Skeletal muscle tissue (tissue), 4 donors: Measurements from ENCODE around the gene PON2. TPM values are rescaled to one million over a fixed set of nuclear protein-coding genes. Genes with fewer than 3 reads are reported as not detected.

Source experiments
- H3K27ac ChIP-seq: one replicate; pipeline ENCODE4 v1.7.0; 2013; ENCODE audit warnings: mild to moderate bottlenecking, low read depth, low read length, inconsistent platforms
- H3K27me3 ChIP-seq, 3 donors: one replicate each; pipeline ENCODE4 v1.7.0; 2013; ENCODE audit warnings: low read length in 3 of 3; ENCODE audit not compliant: control insufficient read depth in 3 of 3, insufficient read depth in 3 of 3
- H3K36me3 ChIP-seq, 3 donors: one replicate each; pipeline ENCODE4 v1.7.0; 2013; ENCODE audit warnings: low read length in 3 of 3; ENCODE audit not compliant: control insufficient read depth in 3 of 3, insufficient read depth in 3 of 3
- H3K4me1 ChIP-seq, 3 donors: one replicate each; pipeline ENCODE4 v1.7.0; 2013; ENCODE audit warnings: low read length in 3 of 3, mild to moderate bottlenecking in 3 of 3; ENCODE audit not compliant: control insufficient read depth in 3 of 3, insufficient read depth in 3 of 3
- H3K4me3 ChIP-seq, 3 donors: one replicate each; pipeline ENCODE4 v1.7.0; 2013; ENCODE audit warnings: low read length in 3 of 3
- H3K9ac ChIP-seq, 3 donors: one replicate each; pipeline ENCODE4 v1.7.0; 2013; ENCODE audit warnings: low read length in 3 of 3, mild to moderate bottlenecking in 3 of 3, moderate library complexity in 2 of 3, low read depth in 1 of 3
- H3K9me3 ChIP-seq, 3 donors: one replicate each; pipeline ENCODE4 v1.7.0; 2013; ENCODE audit warnings: low read length in 3 of 3; ENCODE audit not compliant: control insufficient read depth in 3 of 3
- total RNA-seq: library from RNA; depleted of rRNA; stranded (reverse); fragments of >200 nt; gene quantifications from one replicate; pipeline ENCODE4 v1.2.3, GENCODE V29; 2014
- donor health status: Osteomylitis.

The PON2 gene
- total RNA-seq, 1 donor from 2014 or later: 53.8 TPM

GRCh38 chr7:95444796-95445195, 10.0 kb upstream of the PON2 start:
- H3K9ac ChIP-seq: no peak overlapping the region
- H3K4me1 ChIP-seq: no peaks in the 10 kb centered on the region
- H3K4me3 ChIP-seq: no peak overlapping the region

GRCh38 chr7:95441042-95441823, 6.4 kb upstream of the PON2 start:
- Histone ChIP-seq H3K9ac (no peak overlapping the region), H3K27ac (no peak overlapping the region), H3K9me3 (no peaks in the 10 kb centered on the region), H3K27me3 (no peaks in the 10 kb centered on the region), H3K36me3 (no peaks in the 10 kb centered on the region), H3K4me3 (no peak overlapping the region), H3K4me1 (no peaks in the 10 kb centered on the region)

More at GRCh38 chr7:95444796-95445195, 10.0 kb upstream of the PON2 start:
- Histone ChIP-seq H3K9me3 (no peaks in the 10 kb centered on the region), H3K27ac (no peak overlapping the region), H3K36me3 (no peaks in the 10 kb centered on the region), H3K27me3 (no peaks in the 10 kb centered on the region)

- Histone ChIP-seq H3K9ac (no peak overlapping the region), H3K4me1 (peaks cover 0 to under 1% (median under 1%) of the 10 kb centered on the region in 3 donors), H3K9me3 (no peaks in the 10 kb centered on the region), H3K36me3 (no peaks in the 10 kb centered on the region), H3K27ac (no peak overlapping the region), H3K27me3 (no peaks in the 10 kb centered on the region), H3K4me3 (no peak overlapping the region)
Observed at GRCh38 chr7:95440394-95441038, 5.7 kb upstream of the PON2 start.

GRCh38 chr7:95436407-95436806, 1.6 kb upstream of the PON2 start:
- Histone ChIP-seq H3K9me3 (no peaks in the 10 kb centered on the region), H3K9ac (no peak overlapping the region), H3K4me3 (no peak overlapping the region), H3K36me3 (no peaks in the 10 kb centered on the region), H3K27me3 (no peaks in the 10 kb centered on the region), H3K27ac (no peak overlapping the region), H3K4me1 (peaks cover 3 to 9% (median 4%) of the 10 kb centered on the region in 3 donors)

- H3K36me3 ChIP-seq: no peaks in the 10 kb centered on the region
- peak overlapping the region; percentile 80 for H3K27ac ChIP-seq
- peak overlapping the region; percentile 78 to 92 (median 89) for H3K4me3 ChIP-seq
- H3K4me1 ChIP-seq: peaks cover 3 to 9% (median 4%) of the 10 kb centered on the region in 3 donors
- peak overlapping the region; percentile 84 to 91 (median 90) for H3K9ac ChIP-seq
- H3K9me3 ChIP-seq: no peaks in the 10 kb centered on the region
- no peaks in the 10 kb centered on the region for H3K27me3 ChIP-seq
Observed at GRCh38 chr7:95435422-95435780, 573 bp upstream of the PON2 start.

- peak overlapping the region; percentile 84 to 91 (median 90) for H3K9ac ChIP-seq
- H3K27me3 ChIP-seq: no peaks in the 10 kb centered on the region
- H3K9me3 ChIP-seq: no peaks in the 10 kb centered on the region
- H3K4me1 ChIP-seq: peaks cover 3 to 9% (median 4%) of the 10 kb centered on the region in 3 donors
- H3K36me3 ChIP-seq: peaks cover 0 to 4% (median 0%) of the 10 kb centered on the region in 3 donors
- H3K27ac ChIP-seq: peak overlapping the region; percentile 80
- H3K4me3 ChIP-seq: peak overlapping the region; percentile 78 to 92 (median 89)
Observed at GRCh38 chr7:95433952-95434556, 774 bp downstream of the PON2 start.

GRCh38 chr7:95433129-95433528, 1.7 kb downstream of the PON2 start:
- peaks cover 3 to 9% (median 4%) of the 10 kb centered on the region in 3 donors for H3K4me1 ChIP-seq

GRCh38 chr7:95432606-95433005, 2.2 kb downstream of the PON2 start:
- Histone ChIP-seq H3K27ac (no peak overlapping the region), H3K27me3 (no peaks in the 10 kb centered on the region), H3K36me3 (peaks cover 0 to 4% (median 0%) of the 10 kb centered on the region in 3 donors), H3K4me1 (peaks cover 3 to 9% (median 4%) of the 10 kb centered on the region in 3 donors), H3K9ac (no peak overlapping the region), H3K4me3 (no peak overlapping the region), H3K9me3 (no peaks in the 10 kb centered on the region)

More at GRCh38 chr7:95433129-95433528, 1.7 kb downstream of the PON2 start:
- peaks cover 0 to 4% (median 0%) of the 10 kb centered on the region in 3 donors for H3K36me3 ChIP-seq
- no peak overlapping the region for H3K4me3 ChIP-seq
- no peaks in the 10 kb centered on the region for H3K9me3 ChIP-seq
- no peak overlapping the region for H3K9ac ChIP-seq
- H3K27ac ChIP-seq: no peak overlapping the region
- H3K27me3 ChIP-seq: no peaks in the 10 kb centered on the region

GRCh38 chr7:95430864-95431263, 4.0 kb downstream of the PON2 start:
- H3K4me3 ChIP-seq: no peak overlapping the region
- no peak overlapping the region for H3K9ac ChIP-seq
- no peak overlapping the region for H3K27ac ChIP-seq
- no peaks in the 10 kb centered on the region for H3K27me3 ChIP-seq
- peaks cover 3 to 9% (median 4%) of the 10 kb centered on the region in 3 donors for H3K4me1 ChIP-seq
- peaks cover 0 to 4% (median 0%) of the 10 kb centered on the region in 3 donors for H3K36me3 ChIP-seq
- no peaks in the 10 kb centered on the region for H3K9me3 ChIP-seq
